ENCODE measurements around the gene RARS1.

The RARS1 gene

DNA sequence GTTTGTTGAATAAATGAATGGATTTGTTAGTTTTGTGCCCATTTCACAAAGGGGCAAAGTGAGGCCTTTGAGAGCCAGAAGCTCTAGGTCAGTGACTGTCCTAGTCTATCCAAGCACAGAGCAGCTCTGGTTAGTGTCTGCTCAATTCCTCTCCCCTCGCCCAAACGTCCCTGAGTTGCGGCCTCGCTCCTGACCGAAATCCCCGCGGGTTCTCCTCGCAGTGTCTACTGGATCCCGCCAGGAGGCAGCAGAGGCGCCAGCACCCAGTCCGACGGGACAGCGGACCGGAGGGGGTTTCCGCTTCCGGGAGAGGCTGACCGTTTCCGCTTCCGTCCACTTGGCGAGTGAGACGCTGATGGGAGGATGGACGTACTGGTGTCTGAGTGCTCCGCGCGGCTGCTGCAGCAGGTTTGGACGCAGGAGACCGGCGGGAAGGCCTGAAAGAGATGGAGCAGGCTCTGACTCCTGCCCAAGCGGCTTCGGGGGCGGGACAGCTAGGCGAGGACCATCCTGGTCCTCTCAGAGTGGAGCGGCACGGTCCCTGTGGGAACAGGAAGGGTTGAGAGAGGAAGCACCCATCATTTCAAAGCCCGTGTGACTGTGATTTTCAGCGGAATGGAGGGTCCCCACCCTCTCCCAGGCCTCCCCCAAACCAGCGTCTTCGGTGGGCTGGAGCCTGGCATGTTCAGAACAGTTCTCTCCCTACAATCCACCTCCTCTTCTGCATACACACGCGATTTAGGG is at the start of gene RARS1:
TSS of gene RARS1 (plus strand) at position 336 of the 744 bp plus-strand sequence. CDS start at position 364, 28 bp downstream.
- H3K9me3 Mint-ChIP-seq, result no peaks in the 10 kb centered on the region
- H3K27me3 Mint-ChIP-seq, result no peaks in the 10 kb centered on the region
- peak within 1 kb of the TSS; percentile 89 for H3K27ac Mint-ChIP-seq
- H3K4me1 Mint-ChIP-seq, result peaks cover 45% of the 10 kb centered on the region
- peaks cover 12% of the 10 kb centered on the region for H3K36me3 Mint-ChIP-seq
- H3K4me3 Mint-ChIP-seq, result peak within 1 kb of the TSS; percentile 99

DNA sequence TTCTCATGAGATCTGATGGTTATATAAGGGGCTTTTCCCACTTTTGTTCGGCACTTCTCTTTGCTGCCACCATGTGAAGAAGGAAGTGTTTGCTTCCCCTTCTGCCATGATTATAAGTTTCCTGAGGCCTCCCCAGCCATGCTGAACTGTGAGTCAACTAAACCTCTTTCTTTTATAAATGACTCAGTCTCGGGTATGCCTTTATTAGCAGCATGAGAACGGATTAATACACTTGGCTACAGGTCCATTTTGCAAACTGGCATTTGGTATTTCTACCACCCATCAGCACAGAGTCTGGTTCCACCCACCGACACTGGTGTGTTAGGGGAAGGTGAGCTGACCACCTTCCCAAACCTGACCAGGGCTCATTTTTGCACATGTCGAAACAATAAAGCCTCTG is 47.9 kb upstream of the RARS1 start:
- Mint-ChIP-seq H3K4me3 (no peak overlapping the region), H3K4me1 (no peaks in the 10 kb centered on the region), H3K27me3 (peaks cover 4% of the 10 kb centered on the region), H3K27ac (no peak overlapping the region), H3K9me3 (no peaks in the 10 kb centered on the region), H3K36me3 (no peaks in the 10 kb centered on the region)

DNA sequence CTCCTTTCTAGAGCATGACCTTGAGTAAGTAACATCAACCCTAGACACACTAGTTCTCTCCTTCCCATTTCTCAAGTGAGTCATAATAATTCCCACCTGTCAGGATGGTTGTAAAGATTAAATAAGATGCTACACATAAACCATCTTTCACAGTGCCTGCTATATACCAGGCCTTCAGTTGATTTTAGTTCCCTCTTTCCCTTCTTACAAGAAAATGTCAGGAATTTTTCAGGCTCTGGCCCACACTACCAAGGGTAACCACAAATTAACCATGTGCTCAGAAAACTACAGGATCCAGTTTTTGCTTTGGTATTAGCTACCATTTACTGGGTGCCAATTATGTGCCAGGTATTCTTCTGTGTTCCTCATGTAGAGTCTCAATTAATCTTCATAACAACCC is 42.7 kb upstream of the RARS1 start:
- H3K27ac Mint-ChIP-seq, result no peak overlapping the region
- no peak overlapping the region for H3K4me3 Mint-ChIP-seq
- no peaks in the 10 kb centered on the region for H3K4me1 Mint-ChIP-seq
- H3K36me3 Mint-ChIP-seq, result no peaks in the 10 kb centered on the region
- H3K9me3 Mint-ChIP-seq, result no peaks in the 10 kb centered on the region
- no peaks in the 10 kb centered on the region for H3K27me3 Mint-ChIP-seq

DNA sequence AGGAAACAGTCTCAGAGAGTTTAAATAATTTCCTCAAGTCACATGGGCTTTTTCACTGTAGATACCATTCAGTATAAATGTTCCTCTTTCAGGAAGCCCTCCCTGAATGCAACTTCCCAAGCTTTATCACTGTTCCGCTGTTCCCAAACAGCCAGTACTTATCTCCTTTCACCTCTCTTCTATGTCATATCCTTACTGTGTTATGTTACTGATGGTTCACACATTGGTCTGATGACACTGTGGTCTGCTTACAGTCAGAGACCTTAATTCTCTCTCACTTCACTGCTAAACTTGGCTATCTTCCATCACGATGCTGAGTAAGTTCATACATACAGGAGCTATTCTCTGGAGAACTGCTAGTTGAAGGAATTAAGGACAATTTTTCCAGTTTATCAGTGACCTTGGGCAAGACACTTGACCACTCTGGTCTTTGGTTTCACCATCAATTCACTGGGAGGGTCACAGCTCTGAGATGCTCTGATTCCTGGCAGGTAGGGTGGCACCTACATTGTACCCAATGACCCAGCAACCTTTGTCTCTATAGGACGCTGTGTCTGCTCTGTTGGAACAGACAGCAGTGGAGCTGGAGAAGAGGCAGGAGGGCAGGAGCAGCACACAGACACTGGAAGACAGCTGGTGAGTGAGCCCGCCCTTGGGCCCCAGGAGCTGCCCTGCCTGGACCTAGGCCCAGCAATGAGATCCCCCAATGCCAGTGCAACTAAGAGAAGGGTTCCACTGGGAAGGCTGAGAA is 42.1 kb upstream of the RARS1 start:
- H3K27me3 Mint-ChIP-seq, result no peaks in the 10 kb centered on the region
- no peak overlapping the region for H3K4me3 Mint-ChIP-seq
- H3K4me1 Mint-ChIP-seq, result no peaks in the 10 kb centered on the region
- no peak overlapping the region for H3K27ac Mint-ChIP-seq
- no peaks in the 10 kb centered on the region for H3K36me3 Mint-ChIP-seq
- H3K9me3 Mint-ChIP-seq, result no peaks in the 10 kb centered on the region

DNA sequence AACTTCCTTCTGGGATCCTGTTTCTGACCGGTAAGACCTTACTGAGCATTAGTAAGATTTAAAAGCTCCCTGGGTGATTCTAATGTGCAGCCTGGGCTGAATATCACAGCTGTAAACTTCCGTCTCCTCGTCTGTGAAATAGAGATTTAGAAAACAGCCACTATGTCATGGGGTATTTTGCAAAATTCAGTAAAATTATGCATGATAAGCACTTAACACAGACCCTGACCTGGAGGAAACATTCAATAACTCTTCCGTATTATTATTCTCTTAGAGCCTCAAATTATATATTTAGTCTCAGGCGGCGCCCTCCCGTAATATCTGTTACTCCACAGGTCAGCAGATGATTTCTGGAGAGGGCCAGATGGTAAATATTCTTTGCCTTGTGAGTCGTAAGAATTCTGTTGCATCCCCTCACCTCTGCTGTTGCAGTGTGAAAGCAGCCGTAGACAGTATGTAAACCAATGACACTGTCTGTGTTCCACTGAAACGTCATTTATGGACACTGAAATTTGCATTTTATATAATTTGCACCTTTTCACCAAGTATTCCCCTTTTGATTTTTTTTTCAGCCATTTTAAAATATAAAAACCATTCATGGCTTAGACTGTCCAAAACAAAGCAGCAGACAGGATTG is 39.2 kb upstream of the RARS1 start:
- Mint-ChIP-seq H3K27me3 (peaks cover 1% of the 10 kb centered on the region), H3K9me3 (no peaks in the 10 kb centered on the region), H3K36me3 (no peaks in the 10 kb centered on the region), H3K4me1 (no peaks in the 10 kb centered on the region), H3K4me3 (no peak overlapping the region), H3K27ac (no peak overlapping the region)

DNA sequence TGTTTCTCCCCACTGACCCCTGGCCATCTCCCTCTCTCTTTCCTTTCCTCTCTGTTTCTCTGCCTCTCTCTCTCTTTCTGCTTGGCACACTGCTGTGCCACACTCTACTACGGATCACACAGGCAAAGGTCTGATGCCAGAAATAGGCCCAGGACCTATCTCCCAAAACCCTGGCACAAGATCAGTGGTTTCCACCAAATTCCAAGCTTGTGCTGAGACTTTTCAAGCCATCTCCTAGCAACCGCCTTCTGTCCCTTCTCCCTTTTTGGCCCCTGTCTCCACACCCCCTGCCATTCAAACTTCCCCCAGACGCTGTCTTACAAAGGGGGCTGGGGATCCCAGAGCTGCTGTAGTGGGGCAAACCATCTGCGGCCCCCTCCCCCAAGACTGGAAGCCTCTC is 38.5 kb upstream of the RARS1 start:
- H3K36me3 Mint-ChIP-seq, result no peaks in the 10 kb centered on the region
- H3K27me3 Mint-ChIP-seq, result peaks cover 2% of the 10 kb centered on the region
- no peak overlapping the region for H3K4me3 Mint-ChIP-seq
- no peaks in the 10 kb centered on the region for H3K9me3 Mint-ChIP-seq
- no peaks in the 10 kb centered on the region for H3K4me1 Mint-ChIP-seq
- no peak overlapping the region for H3K27ac Mint-ChIP-seq

DNA sequence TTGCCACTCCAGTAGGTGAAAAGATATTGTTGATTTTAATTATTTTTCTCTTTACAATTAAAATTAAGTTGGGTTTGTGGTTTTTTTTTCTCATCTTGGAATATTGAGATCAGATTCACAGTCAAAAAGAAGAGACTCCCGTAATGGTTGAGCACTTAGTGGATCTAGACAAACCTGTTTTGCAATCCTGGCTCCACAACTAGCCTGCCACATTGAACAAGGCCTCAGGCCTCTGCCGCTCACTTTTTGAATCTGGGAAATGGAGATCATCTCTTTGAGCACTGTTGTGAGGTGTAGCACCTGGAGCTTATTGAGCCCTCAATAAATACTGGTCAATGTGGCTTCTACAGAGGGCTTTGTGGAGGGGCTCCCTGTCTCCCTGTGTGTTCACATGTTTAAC is 37.1 kb upstream of the RARS1 start:
- Mint-ChIP-seq H3K36me3 (no peaks in the 10 kb centered on the region), H3K27me3 (peaks cover 2% of the 10 kb centered on the region), H3K4me1 (no peaks in the 10 kb centered on the region), H3K27ac (no peak overlapping the region), H3K9me3 (no peaks in the 10 kb centered on the region), H3K4me3 (no peak overlapping the region)

DNA sequence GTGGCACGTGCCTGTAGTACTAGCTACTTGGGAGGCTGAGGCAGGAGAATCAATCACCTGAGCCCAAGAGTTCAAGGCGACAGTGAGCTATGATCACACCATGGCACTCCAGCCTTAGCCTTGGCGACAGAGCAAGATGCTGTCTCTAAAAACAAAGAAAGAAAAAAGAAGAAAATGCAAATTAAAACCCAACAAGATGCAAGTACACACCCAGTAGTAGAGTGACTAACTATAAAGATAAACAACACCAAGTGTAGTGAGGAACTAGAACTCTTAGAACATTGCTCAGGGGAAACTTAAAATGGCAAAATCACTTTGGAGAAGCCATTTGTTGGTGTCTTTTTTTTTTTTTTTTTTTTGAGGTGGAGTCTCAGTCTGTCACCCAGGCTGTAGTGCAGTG is 34.7 kb upstream of the RARS1 start:
- Mint-ChIP-seq H3K9me3 (no peaks in the 10 kb centered on the region), H3K4me3 (no peak overlapping the region), H3K27me3 (peaks cover 4% of the 10 kb centered on the region), H3K4me1 (no peaks in the 10 kb centered on the region), H3K27ac (no peak overlapping the region), H3K36me3 (no peaks in the 10 kb centered on the region)

DNA sequence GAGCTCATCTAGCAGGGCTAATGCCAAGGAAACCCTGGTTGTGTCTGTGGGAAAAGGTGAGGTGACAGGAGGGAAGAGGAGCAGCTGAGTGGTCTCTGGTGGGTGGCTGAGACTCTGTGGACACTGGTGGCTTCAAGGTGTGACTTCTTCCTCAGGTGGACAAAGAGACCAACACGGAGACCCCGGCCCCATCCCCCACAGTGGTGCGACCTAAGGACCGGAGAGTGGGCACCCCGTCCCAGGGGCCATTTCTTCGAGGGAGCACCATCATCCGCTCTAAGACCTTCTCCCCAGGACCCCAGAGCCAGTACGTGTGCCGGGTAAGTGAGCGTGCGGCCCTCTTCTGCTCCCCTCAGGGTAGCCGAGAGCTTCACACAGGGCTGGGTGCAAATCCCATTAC is 31.1 kb upstream of the RARS1 start:
- no peak overlapping the region for H3K4me3 Mint-ChIP-seq
- no peaks in the 10 kb centered on the region for H3K4me1 Mint-ChIP-seq
- no peak overlapping the region for H3K27ac Mint-ChIP-seq
- no peaks in the 10 kb centered on the region for H3K9me3 Mint-ChIP-seq
- H3K36me3 Mint-ChIP-seq, result peaks cover 3% of the 10 kb centered on the region
- H3K27me3 Mint-ChIP-seq, result peaks cover 5% of the 10 kb centered on the region

DNA sequence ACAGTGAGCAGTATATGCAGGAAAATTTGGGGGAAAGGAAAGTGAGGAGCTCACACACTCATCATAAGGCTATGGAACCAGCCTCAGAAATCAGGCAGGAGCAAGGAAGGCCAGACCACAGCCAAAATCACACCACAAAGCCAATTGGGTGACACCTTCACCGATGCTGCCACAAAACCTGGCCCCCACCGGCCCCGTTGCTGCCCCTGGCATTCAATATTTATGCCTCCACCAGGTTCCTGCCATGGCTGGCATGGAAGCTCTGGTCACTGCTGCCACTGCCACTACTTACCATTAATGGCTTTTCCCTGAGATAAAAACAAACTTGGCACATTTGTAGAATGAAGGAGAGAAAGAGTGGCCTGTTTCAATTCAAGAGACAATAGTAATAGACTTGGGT is 28.7 kb upstream of the RARS1 start:
- H3K4me1 Mint-ChIP-seq, result no peaks in the 10 kb centered on the region
- H3K9me3 Mint-ChIP-seq, result no peaks in the 10 kb centered on the region
- peaks cover 3% of the 10 kb centered on the region for H3K36me3 Mint-ChIP-seq
- H3K27ac Mint-ChIP-seq, result no peak overlapping the region
- peaks cover 4% of the 10 kb centered on the region for H3K27me3 Mint-ChIP-seq
- no peak overlapping the region for H3K4me3 Mint-ChIP-seq

DNA sequence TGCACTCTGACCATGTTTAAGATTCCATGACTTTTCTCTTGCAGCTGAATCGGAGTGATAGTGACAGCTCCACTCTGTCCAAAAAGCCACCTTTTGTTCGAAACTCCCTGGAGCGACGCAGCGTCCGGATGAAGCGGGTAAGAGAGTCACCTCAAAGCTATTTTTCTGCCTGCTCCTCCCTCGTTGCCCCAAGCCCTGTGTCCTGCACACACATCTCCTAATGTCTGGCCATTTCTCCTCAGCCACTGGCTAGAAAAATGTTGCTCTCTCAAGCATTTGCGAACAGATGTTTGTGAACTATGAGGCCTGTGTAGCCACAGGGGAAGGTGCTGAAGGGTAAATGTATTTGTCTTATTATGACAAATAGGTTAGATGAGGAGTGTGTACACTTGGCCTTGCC is 25.7 kb upstream of the RARS1 start:
- H3K9me3 Mint-ChIP-seq, result no peaks in the 10 kb centered on the region

DNA sequence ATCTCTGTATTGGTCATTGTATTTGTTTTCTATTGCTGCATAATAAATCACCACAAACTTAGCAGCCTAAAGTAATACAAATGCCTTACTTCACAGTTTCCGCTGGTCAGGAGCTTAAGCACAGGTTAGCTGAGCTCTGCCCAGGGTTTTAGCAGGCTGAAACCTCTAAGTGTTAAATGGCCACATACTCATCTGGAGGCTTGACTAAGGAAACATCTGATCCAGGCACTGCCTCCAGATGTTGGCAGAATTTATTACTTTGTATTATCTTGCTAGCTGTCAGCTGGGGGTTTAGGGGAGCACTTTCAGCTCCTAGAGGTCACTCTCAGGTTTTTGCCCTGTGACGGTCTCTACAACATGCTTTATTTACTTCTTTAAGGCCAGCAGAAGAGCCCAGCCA is 23.2 kb upstream of the RARS1 start:
- no peaks in the 10 kb centered on the region for H3K4me1 Mint-ChIP-seq
- H3K27ac Mint-ChIP-seq, result no peak overlapping the region
- no peak overlapping the region for H3K4me3 Mint-ChIP-seq
- peaks cover 3% of the 10 kb centered on the region for H3K36me3 Mint-ChIP-seq
- H3K9me3 Mint-ChIP-seq, result no peaks in the 10 kb centered on the region
- H3K27me3 Mint-ChIP-seq, result peaks cover 1% of the 10 kb centered on the region

More for the DNA sequence above, 25.7 kb upstream of the RARS1 start:
- no peak overlapping the region for H3K4me3 Mint-ChIP-seq
- H3K36me3 Mint-ChIP-seq, result peaks cover 3% of the 10 kb centered on the region
- peaks cover 1% of the 10 kb centered on the region for H3K27me3 Mint-ChIP-seq
- H3K27ac Mint-ChIP-seq, result no peak overlapping the region
- no peaks in the 10 kb centered on the region for H3K4me1 Mint-ChIP-seq

DNA sequence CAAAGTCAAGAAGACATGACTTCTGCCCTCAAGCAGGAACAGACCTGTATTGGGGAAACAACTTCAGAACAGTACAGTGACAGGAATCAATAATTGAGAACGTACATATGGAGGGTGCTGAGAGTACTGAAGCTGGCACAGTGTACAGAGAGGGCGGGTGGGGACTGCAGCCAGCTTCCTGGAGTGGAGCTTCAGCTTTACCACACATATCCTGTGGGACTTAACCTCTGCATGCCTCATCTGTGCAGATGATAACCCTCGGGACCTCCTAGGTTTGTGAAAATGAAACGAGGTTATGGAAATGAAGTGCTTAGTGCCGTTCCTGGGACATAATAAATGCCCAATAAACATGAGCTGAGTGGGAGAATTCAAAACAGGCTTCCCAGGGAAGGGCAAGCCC is 22.1 kb upstream of the RARS1 start:
- Mint-ChIP-seq H3K36me3 (no peaks in the 10 kb centered on the region), H3K9me3 (no peaks in the 10 kb centered on the region), H3K4me1 (no peaks in the 10 kb centered on the region)

DNA sequence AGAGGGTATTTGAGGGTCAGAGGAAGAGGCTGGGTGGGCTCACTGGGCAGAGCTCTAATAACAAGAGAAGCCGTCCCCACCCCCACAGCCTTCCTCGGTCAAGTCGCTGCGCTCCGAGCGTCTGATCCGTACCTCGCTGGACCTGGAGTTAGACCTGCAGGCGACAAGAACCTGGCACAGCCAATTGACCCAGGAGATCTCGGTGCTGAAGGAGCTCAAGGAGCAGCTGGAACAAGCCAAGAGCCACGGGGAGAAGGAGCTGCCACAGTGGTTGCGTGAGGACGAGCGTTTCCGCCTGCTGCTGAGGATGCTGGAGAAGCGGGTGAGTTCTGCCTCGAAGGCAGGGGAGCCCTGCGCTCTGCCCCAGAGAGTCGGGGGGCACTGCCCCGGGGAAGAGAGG is 21.6 kb upstream of the RARS1 start:
- Mint-ChIP-seq H3K4me3 (no peak overlapping the region), H3K27me3 (no peaks in the 10 kb centered on the region), H3K27ac (no peak overlapping the region), H3K4me1 (no peaks in the 10 kb centered on the region), H3K9me3 (no peaks in the 10 kb centered on the region), H3K36me3 (no peaks in the 10 kb centered on the region)

More for the DNA sequence above, 22.1 kb upstream of the RARS1 start:
- Mint-ChIP-seq H3K27me3 (no peaks in the 10 kb centered on the region), H3K27ac (no peak overlapping the region), H3K4me3 (no peak overlapping the region)

DNA sequence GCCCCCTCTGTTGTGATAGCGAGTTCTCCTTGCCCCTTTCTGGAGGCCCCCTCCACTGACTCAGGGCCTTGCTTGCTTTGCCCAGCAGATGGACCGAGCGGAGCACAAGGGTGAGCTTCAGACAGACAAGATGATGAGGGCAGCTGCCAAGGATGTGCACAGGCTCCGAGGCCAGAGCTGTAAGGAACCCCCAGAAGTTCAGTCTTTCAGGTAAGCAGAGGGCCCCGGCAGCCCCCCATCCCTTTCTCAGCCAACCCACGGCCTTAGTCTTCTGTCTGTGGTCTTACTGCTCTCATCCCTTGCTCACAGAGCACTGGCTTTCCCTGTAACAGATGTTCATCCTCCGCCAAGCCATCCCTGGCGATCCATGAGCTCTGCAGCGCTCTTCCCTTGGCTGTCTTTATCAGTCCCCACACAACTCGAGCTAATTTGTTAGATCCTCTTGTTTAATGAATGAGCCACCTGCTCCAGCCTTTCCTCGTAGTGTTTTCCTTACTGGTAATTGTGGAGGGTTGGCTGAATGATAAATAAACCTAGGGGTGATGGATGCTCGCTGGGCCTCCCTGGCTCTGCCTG is 18.4 kb upstream of the RARS1 start:
- H3K9me3 Mint-ChIP-seq, result no peaks in the 10 kb centered on the region

DNA sequence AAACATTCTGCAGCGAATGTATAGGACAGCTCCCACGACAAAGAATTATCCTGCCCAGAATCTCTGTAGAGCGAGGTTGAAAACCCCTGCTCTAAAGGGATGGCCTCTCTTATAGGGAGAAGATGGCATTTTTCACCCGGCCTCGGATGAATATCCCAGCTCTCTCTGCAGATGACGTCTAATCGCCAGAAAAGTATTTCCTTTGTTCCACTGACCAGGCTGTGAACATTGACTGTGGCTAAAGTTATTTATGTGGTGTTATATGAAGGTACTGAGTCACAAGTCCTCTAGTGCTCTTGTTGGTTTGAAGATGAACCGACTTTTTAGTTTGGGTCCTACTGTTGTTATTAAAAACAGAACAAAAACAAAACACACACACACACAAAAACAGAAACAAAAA is 17.4 kb upstream of the RARS1 start:
- H3K4me1 Mint-ChIP-seq, result no peaks in the 10 kb centered on the region
- H3K4me3 Mint-ChIP-seq, result no peak overlapping the region
- H3K36me3 Mint-ChIP-seq, result no peaks in the 10 kb centered on the region
- no peaks in the 10 kb centered on the region for H3K27me3 Mint-ChIP-seq
- H3K9me3 Mint-ChIP-seq, result no peaks in the 10 kb centered on the region
- H3K27ac Mint-ChIP-seq, result no peak overlapping the region

More for the DNA sequence above, 18.4 kb upstream of the RARS1 start:
- Mint-ChIP-seq H3K27ac (no peak overlapping the region), H3K36me3 (no peaks in the 10 kb centered on the region), H3K4me3 (no peak overlapping the region), H3K27me3 (no peaks in the 10 kb centered on the region), H3K4me1 (no peaks in the 10 kb centered on the region)
